HepG2 (cell line): ENCODE results near the gene ATOSB. TPM values are rescaled to one million over a fixed set of nuclear protein-coding genes. Genes with fewer than 3 reads are reported as not detected.

Experiments
- ATAC-seq: fragments of 200-7000 bp; cut with Tn5 transposase; 3 replicates; pipeline ENCODE4 v1.9.1; 2020; ENCODE audit warnings: mild to moderate bottlenecking, moderate library complexity
- Bru-seq: library from RNA; stranded (reverse); fragments of 400-500 nt; gene quantifications from one replicate; lab custom pipeline; 2021; lab: Mats Ljungman, UMichigan
- BruChase-seq, 2 experiments: library from RNA; stranded (reverse); fragments of 400-500 nt; gene quantifications; one replicate each; lab custom pipeline; 2021; lab: Mats Ljungman, UMichigan
- BruUV-seq: library from RNA; stranded (reverse); fragments of 400-500 nt; replicated peaks from 2 replicates; lab custom pipeline; 2021; lab: Mats Ljungman, UMichigan
- CTCF ChIA-PET: fragments of 300-600 bp; formaldehyde crosslinking; extraction: SDS; loops from one replicate; lab custom pipeline; 2021; ENCODE audit warnings: low total read pairs, inconsistent platforms, low intra/inter-chr PET ratio; lab: Yijun Ruan, JAX
- POLR2A ChIA-PET: fragments of 350-600 bp; sonication (Branson Sonifier 250); formaldehyde crosslinking; loops from one replicate; lab custom pipeline; 2020; ENCODE audit warnings: antibody characterized with exemption, inconsistent platforms; lab: Yijun Ruan, JAX
- DNase-seq: peaks from one replicate; pipeline ENCODE4 v3.0.0-alpha.2; 2015; ENCODE audit warnings: low spot score
- FAIRE-seq: peaks from 3 replicates; lab custom pipeline; 2011; peaks lifted over from hg19 to GRCh38; lab: Jason Lieb, UNC
- H2AFZ ChIP-seq: one replicate; pipeline ENCODE4 v1.6.1; 2011; ENCODE audit warnings: low read length, inconsistent platforms
- H3K27ac ChIP-seq: fragments of 300-600 bp; 3 replicates; pipeline ENCODE4 v1.8.0; 2011; ENCODE audit warnings: mixed run types, mild to moderate bottlenecking, mixed read lengths, low read length, inconsistent platforms; ENCODE audit not compliant: insufficient read depth; ENCODE audit errors: extremely low read length
- H3K27me3 ChIP-seq, 2 experiments: fragments of 200-600 bp in 1 of 2; 2 replicates in 1 of 2; 3 replicates in 1 of 2; pipeline versions ENCODE4 v1.6.0 to v1.8.0; 2011; ENCODE audit warnings: low read length in 2 of 2, mild to moderate bottlenecking in 2 of 2, moderate library complexity in 2 of 2, inconsistent platforms in 1 of 2; ENCODE audit not compliant: insufficient read depth in 2 of 2, control insufficient read depth in 1 of 2
- H3K36me3 ChIP-seq, 2 experiments: fragments of 200-600 bp in 1 of 2; replicated peaks in 1 of 2; 2 replicates in 1 of 2; 3 replicates in 1 of 2; pipeline versions ENCODE4 v1.5.1 to v1.8.0; 2011; ENCODE audit warnings: low read length in 2 of 2, inconsistent platforms in 1 of 2; ENCODE audit not compliant: insufficient read depth in 2 of 2, control insufficient read depth in 1 of 2
- H3K4me1 ChIP-seq: 2 replicates; pipeline ENCODE4 v1.5.1; 2012; ENCODE audit warnings: low read length, inconsistent platforms; ENCODE audit not compliant: insufficient read depth
- H3K4me2 ChIP-seq: 2 replicates; pipeline ENCODE4 v1.6.0; 2011; ENCODE audit warnings: low read depth, low read length, inconsistent platforms
- H3K4me3 ChIP-seq, 3 experiments: fragments of 200-600 bp in 1 of 3; sonication (generic), shearing (Covaris generic) in 1 of 3; replicated peaks in 1 of 3; 2 replicates each; pipeline ENCODE4 v1.5.1; 2011 to 2016; ENCODE audit warnings: low read length in 3 of 3, inconsistent platforms in 2 of 3, low read depth in 2 of 3, mild to moderate bottlenecking in 2 of 3, control low read depth in 1 of 3, mixed read lengths in 1 of 3; ENCODE audit not compliant: insufficient read depth in 1 of 3
- H3K79me2 ChIP-seq: one replicate; pipeline ENCODE4 v1.6.1; 2011; ENCODE audit warnings: low read length, inconsistent platforms; ENCODE audit not compliant: insufficient read depth
- H3K9ac ChIP-seq: 2 replicates; pipeline ENCODE4 v1.6.0; 2011; ENCODE audit warnings: mild to moderate bottlenecking, low read depth, low read length, inconsistent platforms; ENCODE audit not compliant: insufficient read depth
- H3K9me3 ChIP-seq: 2 replicates; pipeline ENCODE4 v1.5.1; 2012; ENCODE audit warnings: mild to moderate bottlenecking, low read length
- H4K20me1 ChIP-seq: 2 replicates; pipeline ENCODE4 v1.6.0; 2011; ENCODE audit warnings: inconsistent platforms, mild to moderate bottlenecking, low read length, moderate library complexity; ENCODE audit not compliant: insufficient read depth
- BHLHE40 ChIP-seq: IDR thresholded peaks from 2 replicates; pipeline ENCODE4 v1.6.1; 2011; ENCODE audit warnings: low read length, improper control_type of control experiment
- BORCS8-MEF2B ChIP-seq: sonication (generic); formaldehyde crosslinking; IDR thresholded peaks from 2 replicates; pipeline ENCODE4 v1.8.0; 2022; ENCODE audit warnings: mild to moderate bottlenecking, missing genetic modification reagents
- CAMTA2 ChIP-seq: sonication (generic); formaldehyde crosslinking; IDR thresholded peaks from 2 replicates; pipeline ENCODE4 v1.4.0; 2020; ENCODE audit warnings: mild to moderate bottlenecking, missing genetic modification reagents, borderline replicate concordance
- KDM2A ChIP-seq: sonication (generic); formaldehyde crosslinking; IDR thresholded peaks from 2 replicates; pipeline ENCODE4 v1.4.0; 2020; ENCODE audit warnings: low read depth, missing genetic modification reagents, borderline replicate concordance
- MXD1 ChIP-seq: sonication (generic); formaldehyde crosslinking; IDR thresholded peaks from 2 replicates; pipeline ENCODE4 v1.4.0; 2020; ENCODE audit warnings: mild to moderate bottlenecking, missing genetic modification reagents
- NBN ChIP-seq: fragments of 450-650 bp; conservative IDR thresholded peaks from 2 replicates; pipeline ENCODE4 v1.6.1; 2017
- NFYB ChIP-seq: sonication (generic); formaldehyde crosslinking; IDR thresholded peaks from 2 replicates; pipeline ENCODE4 v1.4.0; 2020; ENCODE audit warnings: missing genetic modification reagents
- POLR2G ChIP-seq: fragments of 200-400 bp; formaldehyde crosslinking; IDR thresholded peaks from 2 replicates; pipeline ENCODE4 v1.6.1; 2018; ENCODE audit warnings: mild to moderate bottlenecking, low read depth, low read length, moderate library complexity
- SNAI1 ChIP-seq: sonication (generic); formaldehyde crosslinking; IDR thresholded peaks from 2 replicates; pipeline ENCODE4 v1.5.0; 2020; ENCODE audit warnings: mild to moderate bottlenecking, missing genetic modification reagents, borderline replicate concordance
- SP140L ChIP-seq: sonication (generic); formaldehyde crosslinking; IDR thresholded peaks from 2 replicates; pipeline ENCODE4 v1.4.0; 2020; ENCODE audit warnings: missing genetic modification reagents, borderline replicate concordance
- STAT5B ChIP-seq: sonication (generic); formaldehyde crosslinking; IDR thresholded peaks from 2 replicates; pipeline ENCODE4 v1.4.0; 2020; ENCODE audit warnings: missing genetic modification reagents
- ZNF549 ChIP-seq: sonication (generic); formaldehyde crosslinking; IDR thresholded peaks from 2 replicates; pipeline ENCODE4 v1.5.0; 2020; ENCODE audit warnings: missing genetic modification reagents
- ZNF616 ChIP-seq: sonication (generic); formaldehyde crosslinking; IDR thresholded peaks from 2 replicates; pipeline ENCODE4 v1.5.0; 2020; ENCODE audit warnings: low read depth, mild to moderate bottlenecking, missing genetic modification reagents
- WGBS: methylation state at CpG from one replicate; pipeline ENCODE4 v1.1.6; 2017; ENCODE audit warnings: low lambda C conversion rate; 5-methylcytosine and 5-hydroxymethylcytosine counted together
- in situ Hi-C: cut with HindIII; loops from 2 replicates; pipeline ENCODE4 v1.10.0; 2017; ENCODE audit warnings: low pct_unique_long_range_greater_than_20kb; ENCODE audit not compliant: extremely low pct_ligation_motif_present
- intact Hi-C: fragments of 100-400 bp; cut with micrococcal nuclease; formaldehyde crosslinking; loops from one replicate; pipeline ENCODE4 v1.10.0; 2022; ENCODE audit not compliant: unreplicated experiment
- long read RNA-seq, 2 experiments: library from RNA in 1 of 2; library from polyadenylated mRNA in 1 of 2; stranded (forward) in 1 of 2; unstranded in 1 of 2; transcript quantifications; one replicate each; pipeline ENCODE4 v2.0.0, GENCODE V29; 2019 to 2022
- polyA minus RNA-seq, 3 experiments: library from RNA; depleted of rRNA, polyadenylated mRNA; stranded (reverse); fragments of >200 nt; gene quantifications; 2 replicates each; pipeline ENCODE4 v1.2.3, GENCODE V29; 2011; ENCODE audit warnings: low replicate concordance in 1 of 3
- polyA plus RNA-seq, 8 experiments: library from polyadenylated mRNA; depleted of rRNA in 3 of 8; stranded (reverse) in 7 of 8; unstranded in 1 of 8; fragments of >200 nt; fragmentation: Illumina TruSeq in 4 of 8; extraction: Trizol in 4 of 8; gene quantifications; 2 replicates each; pipeline versions ENCODE4 v1.2.1 to v1.2.3, GENCODE V29; 2011 to 2016; ENCODE audit warnings: low read depth in 4 of 8, missing spikeins in 1 of 8, mixed read lengths in 1 of 8; ENCODE audit not compliant: insufficient read depth in 1 of 8
- total RNA-seq, 5 experiments: library from RNA; depleted of rRNA; stranded (reverse); fragments of >200 nt; fragmentation: Illumina TruSeq; extraction: Trizol; gene quantifications; 2 replicates each; pipeline ENCODE4 v1.2.3, GENCODE V29; 2016; ENCODE audit warnings: low read depth in 1 of 5

Gene ATOSB, protein sequence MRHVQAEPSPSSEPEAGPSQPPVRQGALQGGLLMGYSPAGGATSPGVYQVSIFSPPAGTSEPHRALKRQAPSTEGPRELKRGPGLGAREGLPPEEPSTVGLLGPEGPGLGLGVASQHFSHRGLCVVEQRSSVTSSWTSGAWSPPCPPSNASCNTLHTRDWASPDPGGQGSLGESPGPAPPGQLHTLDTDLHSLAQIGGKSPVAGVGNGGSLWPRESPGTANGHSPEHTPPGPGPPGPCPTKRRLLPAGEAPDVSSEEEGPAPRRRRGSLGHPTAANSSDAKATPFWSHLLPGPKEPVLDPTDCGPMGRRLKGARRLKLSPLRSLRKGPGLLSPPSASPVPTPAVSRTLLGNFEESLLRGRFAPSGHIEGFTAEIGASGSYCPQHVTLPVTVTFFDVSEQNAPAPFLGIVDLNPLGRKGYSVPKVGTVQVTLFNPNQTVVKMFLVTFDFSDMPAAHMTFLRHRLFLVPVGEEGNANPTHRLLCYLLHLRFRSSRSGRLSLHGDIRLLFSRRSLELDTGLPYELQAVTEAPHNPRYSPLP
- total RNA-seq (2016; rRNA removed; fragmentation: Illumina TruSeq; extraction: Trizol) (1.9 and 2.3 TPM in 2 replicates), polyA plus RNA-seq (2011; rRNA removed) (6.4 and 7.1 TPM in 2 replicates), polyA minus RNA-seq (2011; rRNA and poly(A)+ RNA removed; ENCODE audit: low replicate concordance) (7.8 and 10.5 TPM in 2 replicates), Bru-seq, nascent RNA (percentile 40 among the genes with signal in this experiment), BruChase-seq, experiment 1, labeled RNA remaining after a 6-hour chase (percentile 49 among the genes with signal in this experiment), BruChase-seq, experiment 2, labeled RNA remaining after a 2-hour chase (percentile 47 among the genes with signal in this experiment)
- total RNA-seq (2016; cell fraction: cytosol; rRNA removed; fragmentation: Illumina TruSeq; extraction: Trizol; ENCODE audit: low read depth) = 0.26 and 0.61 TPM in 2 replicates
- total RNA-seq (2016; cell fraction: insoluble cytoplasmic fraction; rRNA removed; fragmentation: Illumina TruSeq; extraction: Trizol) = 1.6 and 2.0 TPM in 2 replicates
- total RNA-seq (2016; cell fraction: membrane; rRNA removed; fragmentation: Illumina TruSeq; extraction: Trizol) = 1.2 and 1.5 TPM in 2 replicates
- 1.8 and 2.3 TPM in 2 replicates for total RNA-seq (2016; cell fraction: nucleus; rRNA removed; fragmentation: Illumina TruSeq; extraction: Trizol)
- polyA plus RNA-seq (2011; cell fraction: cytosol; rRNA removed) = 6.6 and 6.7 TPM in 2 replicates
- 16.6 and 22.2 TPM in 2 replicates for polyA plus RNA-seq (2011; cell fraction: nucleus; rRNA removed)
- polyA plus RNA-seq (2012) = 2.0 and 2.1 TPM in 2 replicates
- 0.47 and 0.61 TPM in 2 replicates for polyA plus RNA-seq (2016; cell fraction: cytosol; fragmentation: Illumina TruSeq; extraction: Trizol; ENCODE audit: low read depth)
- 2.2 TPM in 2 replicates for polyA plus RNA-seq (2016; cell fraction: insoluble cytoplasmic fraction; fragmentation: Illumina TruSeq; extraction: Trizol; ENCODE audit: low read depth)
- 1.4 and 1.6 TPM in 2 replicates for polyA plus RNA-seq (2016; cell fraction: membrane; fragmentation: Illumina TruSeq; extraction: Trizol; ENCODE audit: low read depth)
- 4.3 and 5.5 TPM in 2 replicates for polyA plus RNA-seq (2016; cell fraction: nucleus; fragmentation: Illumina TruSeq; extraction: Trizol; ENCODE audit: insufficient read depth, low read depth)
- 1.7 and 1.8 TPM in 2 replicates for polyA minus RNA-seq (2011; cell fraction: cytosol; rRNA and poly(A)+ RNA removed)
- 3.7 and 4.0 TPM in 2 replicates for polyA minus RNA-seq (2011; cell fraction: nucleus; rRNA and poly(A)+ RNA removed)
- long read RNA-seq, experiment 1, partial matches to known transcripts = 0 of 1 reads
- long read RNA-seq, experiment 1, other reads (novel, unspliced or antisense) = 0 of 1 reads
- long read RNA-seq, experiment 2, partial matches to known transcripts = 0 of 3 reads
- long read RNA-seq, experiment 2, other reads (novel, unspliced or antisense) = 3 of 3 reads

GRCh38 chr9:35115680-35116538 is at the start of gene ATOSB:
Gene ATOSB, minus strand, starts transcription at chr9:35115862. Its CDS starts 7,588 bp downstream, at chr9:35108274.
- no peaks in the 10 kb centered on the region for H3K36me3 ChIP-seq
- H3K4me2 ChIP-seq = peak within 1 kb of the TSS; percentile 100
- CTCF ChIA-PET = interaction anchor here (2.2 to 2.9 kb wide), 2 partner anchors 143 to 362 kb away, joined by 14 to 40 read pairs; no protein-coding TSS in a partner anchor
- FAIRE-seq (peak; percentile 73), DNase-seq (peak; percentile 90), ATAC-seq (peak; percentile 80)
- no peaks in the 10 kb centered on the region for H4K20me1 ChIP-seq
- H3K27me3 ChIP-seq = no peaks in the 10 kb centered on the region; a peak in 1 of 5 replicates
- peaks cover 35% of the 10 kb centered on the region for H3K4me1 ChIP-seq
- in situ Hi-C loops (loop anchor here (5.0 to 10.0 kb wide), 3 partner anchors 141 to 539 kb away; partner anchors contain the start of genes CCDC107, RMRP and SIT1), intact Hi-C loops (loop anchor here (1.0 to 5.0 kb wide), 3 partner anchors 142 to 361 kb away; no protein-coding TSS in a partner anchor)
- WGBS = 1% methylated on average over 40 of the region's 54 CpGs
- no peaks in the 10 kb centered on the region for H3K9me3 ChIP-seq
- peak within 1 kb of the TSS; percentile 62 for H3K9ac ChIP-seq
- BruUV-seq = no TSS peak
- H3K27ac ChIP-seq = peak within 1 kb of the TSS; percentile 56
- peak within 1 kb of the TSS; percentile 78 to 96 (median 79) for H3K4me3 ChIP-seq
- H3K79me2 ChIP-seq = no peaks in the 10 kb centered on the region
- POLR2A ChIA-PET = interaction anchor here (0.8 to 2.9 kb wide), 9 partner anchors 13 to 307 kb away, joined by 3 to 34 read pairs (median 7); partner anchors contain the start of genes FANCG, PIGO, STOML2 and UNC13B
- peak within 1 kb of the TSS; percentile 48 for H2AFZ ChIP-seq
- TF ChIP-seq SP140L (no peak), BHLHE40 (peak; percentile 84), CAMTA2 (CRISPR knock-in tag) (no peak), KDM2A (no peak), NFYB (CRISPR knock-in tag) (peak; percentile 69), POLR2G (no peak), STAT5B (CRISPR knock-in tag) (no peak), MXD1 (CRISPR knock-in tag) (peak; percentile 70; the same call in 1 of the 2 replicates), ZNF616 (0 out of 2 replicates have a peak, but pooled peaks have one; percentile 31), ZNF549 (CRISPR knock-in tag) (no peak), BORCS8-MEF2B (CRISPR knock-in tag) (peak; percentile 24; the same call in 1 of the 2 replicates), NBN (no peak), SNAI1 (no peak)
